ENCODE measurements around the gene GPR150. TPM values are rescaled to one million over a fixed set of nuclear protein-coding genes. Genes with fewer than 3 reads are reported as not detected.

Gene GPR150
- total and polyA plus RNA-seq, 12 donors = 0.01 to 0.15 (median 0.11) TPM; not detected in 8

GRCh38 chr5:95667678-95668077 is 47.8 kb downstream of the GPR150 start:
- H3K27ac ChIP-seq = no peak overlapping the region
- DNase-seq = no peak
- no peak for ATAC-seq
- no peak overlapping the region for H3K4me3 ChIP-seq
- TF ChIP-seq, protein P1, sequence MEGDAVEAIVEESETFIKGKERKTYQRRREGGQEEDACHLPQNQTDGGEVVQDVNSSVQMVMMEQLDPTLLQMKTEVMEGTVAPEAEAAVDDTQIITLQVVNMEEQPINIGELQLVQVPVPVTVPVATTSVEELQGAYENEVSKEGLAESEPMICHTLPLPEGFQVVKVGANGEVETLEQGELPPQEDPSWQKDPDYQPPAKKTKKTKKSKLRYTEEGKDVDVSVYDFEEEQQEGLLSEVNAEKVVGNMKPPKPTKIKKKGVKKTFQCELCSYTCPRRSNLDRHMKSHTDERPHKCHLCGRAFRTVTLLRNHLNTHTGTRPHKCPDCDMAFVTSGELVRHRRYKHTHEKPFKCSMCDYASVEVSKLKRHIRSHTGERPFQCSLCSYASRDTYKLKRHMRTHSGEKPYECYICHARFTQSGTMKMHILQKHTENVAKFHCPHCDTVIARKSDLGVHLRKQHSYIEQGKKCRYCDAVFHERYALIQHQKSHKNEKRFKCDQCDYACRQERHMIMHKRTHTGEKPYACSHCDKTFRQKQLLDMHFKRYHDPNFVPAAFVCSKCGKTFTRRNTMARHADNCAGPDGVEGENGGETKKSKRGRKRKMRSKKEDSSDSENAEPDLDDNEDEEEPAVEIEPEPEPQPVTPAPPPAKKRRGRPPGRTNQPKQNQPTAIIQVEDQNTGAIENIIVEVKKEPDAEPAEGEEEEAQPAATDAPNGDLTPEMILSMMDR (IDR thresholded peaks at IDR 0.05) = no peak
- H3K9me3 ChIP-seq = no peaks in the 10 kb centered on the region
- H3K27me3 ChIP-seq = no peaks in the 10 kb centered on the region
- intact Hi-C loops (cut with DNase I) = loop anchor here in 9 of 10 donors (5.0 to 10.0 kb wide), 6 partner anchors 50 to 115 kb away; partner anchors contain the start of gene RHOBTB3 (in 6 of the 9)
- no peaks in the 10 kb centered on the region for H3K36me3 ChIP-seq
- peaks cover 0 to 42% (median 24%) of the 10 kb centered on the region in 9 donors for H3K4me1 ChIP-seq

DNA sequence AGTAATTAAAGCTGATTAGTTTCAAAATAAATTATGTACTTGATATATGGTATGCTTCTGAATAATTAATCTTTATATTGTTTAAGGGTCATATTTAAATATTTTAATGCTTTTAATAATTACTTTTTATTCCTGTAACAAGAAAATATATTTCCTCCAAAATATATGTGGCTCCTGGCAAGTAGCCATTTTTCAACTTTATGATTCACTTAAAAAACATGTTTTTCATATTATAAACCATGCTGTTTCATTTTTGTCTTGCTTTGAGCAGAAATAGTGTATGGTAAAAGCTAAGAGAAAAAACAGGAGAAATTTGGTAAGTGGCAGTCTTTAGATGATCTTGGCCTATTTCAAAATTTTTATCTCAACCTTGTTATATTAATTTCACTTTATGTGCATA is 48.3 kb downstream of the GPR150 start:
- no peak for ATAC-seq
- TF ChIP-seq, protein P1 (IDR thresholded peaks at IDR 0.05) = no peak

DNA sequence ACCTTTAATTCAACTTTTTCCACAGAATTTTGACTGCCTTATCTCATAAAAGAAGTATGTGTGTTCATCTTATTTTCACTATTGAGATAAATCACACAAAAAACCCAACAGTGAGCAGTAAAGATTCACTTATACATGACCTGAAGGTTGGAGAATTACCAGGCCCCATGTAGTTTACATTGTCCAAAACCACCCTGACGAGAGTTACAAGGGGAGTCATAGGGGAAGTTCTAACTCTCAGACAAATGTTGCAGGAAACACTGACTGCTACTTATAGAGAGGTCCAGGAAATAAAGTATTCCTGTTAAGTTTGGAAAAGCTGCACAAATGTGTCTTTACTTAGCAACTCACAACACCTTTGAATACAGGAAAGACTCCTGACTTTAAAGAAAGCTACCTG is 48.8 kb downstream of the GPR150 start:
- H3K36me3 ChIP-seq = no peaks in the 10 kb centered on the region
- H3K4me1 ChIP-seq = peaks cover 0 to 51% (median 25%) of the 10 kb centered on the region in 9 donors
- H3K27me3 ChIP-seq = no peaks in the 10 kb centered on the region
- peak overlapping the region in 5 of 10 donors; percentile 60 to 68 (median 64) for H3K27ac ChIP-seq
- H3K9me3 ChIP-seq = no peaks in the 10 kb centered on the region
- TF ChIP-seq, protein P1 (IDR thresholded peaks at IDR 0.05) = no peak
- intact Hi-C loops (cut with DNase I) = loop anchor here in 9 of 10 donors (5.0 to 10.0 kb wide), 6 partner anchors 49 to 114 kb away; partner anchors contain the start of gene RHOBTB3 (in 6 of the 9)
- no peak overlapping the region for H3K4me3 ChIP-seq
- DNase-seq = no peak
- no peak for ATAC-seq
- WGBS, 2 donors = 53 to 72% methylated on average over 1 of the region's 1 CpG

More for the DNA sequence above, 48.3 kb downstream of the GPR150 start:
- Histone ChIP-seq H3K4me3 (no peak overlapping the region), H3K4me1 (peaks cover 0 to 48% (median 25%) of the 10 kb centered on the region in 9 donors), H3K36me3 (no peaks in the 10 kb centered on the region), H3K27ac (no peak overlapping the region), H3K27me3 (no peaks in the 10 kb centered on the region), H3K9me3 (no peaks in the 10 kb centered on the region)
- no peak for DNase-seq
- intact Hi-C loops (cut with DNase I) = loop anchor here in 9 of 10 donors (5.0 to 10.0 kb wide), 6 partner anchors 49 to 114 kb away; partner anchors contain the start of gene RHOBTB3 (in 6 of the 9)

GRCh38 chr5:95669540-95669939 is 49.7 kb downstream of the GPR150 start:
- intact Hi-C loops (cut with DNase I) = loop anchor here in 9 of 10 donors (5.0 to 10.0 kb wide), 6 partner anchors 48 to 113 kb away; partner anchors contain the start of gene RHOBTB3 (in 6 of the 9)
- peak overlapping the region in 9 of 10 donors; percentile 25 to 68 (median 60) for H3K27ac ChIP-seq

More at GRCh38 chr5:95669540-95669939, 49.7 kb downstream of the GPR150 start:
- Histone ChIP-seq H3K9me3 (no peaks in the 10 kb centered on the region), H3K4me3 (no peak overlapping the region), H3K4me1 (peaks cover 0 to 43% (median 23%) of the 10 kb centered on the region in 9 donors), H3K27me3 (no peaks in the 10 kb centered on the region), H3K36me3 (no peaks in the 10 kb centered on the region)
- DNase-seq (peak; percentile 40 to 83), ATAC-seq (peak; percentile 95 to 97 (median 96))
- WGBS, 2 donors = 37 to 39% methylated on average over 4 of the region's 4 CpGs
- TF ChIP-seq, protein P1 (IDR thresholded peaks at IDR 0.05) = no peak
